Stimulated activated CD4-positive, alpha-beta T cell treated with anti-CD3 and anti-CD28 coated beads, TNF-alpha, amount 100 ng/mL, for 1 hour (primary cell): ENCODE measurements around the gene CD82.
"Not testable (repeated sequence)": the region's sequence is repeated elsewhere in the genome, so short reads cannot be mapped to it uniquely, and the experiment has no call there.

ENCODE experiments used
- DNase-seq, 3 donors: peaks; one replicate each; pipeline ENCODE4 v3.0.0-alpha.2; 2020; ENCODE audit warnings: low read depth in 3 of 3, low spot score in 1 of 3

The CD82 gene

GRCh38 chr11:44628730-44629700 is 63.6 kb downstream of the CD82 start:
- no peak for DNase-seq

- DNase-seq = no peak
Measured at GRCh38 chr11:44629732-44630345, 64.4 kb downstream of the CD82 start.

GRCh38 chr11:44630511-44631210 is 65.2 kb downstream of the CD82 start:
- no peak for DNase-seq

- no peak for DNase-seq
Measured at GRCh38 chr11:44631831-44632230, 66.4 kb downstream of the CD82 start.

- no peak for DNase-seq
Measured at GRCh38 chr11:44632466-44633123, 67.1 kb downstream of the CD82 start.

DNA sequence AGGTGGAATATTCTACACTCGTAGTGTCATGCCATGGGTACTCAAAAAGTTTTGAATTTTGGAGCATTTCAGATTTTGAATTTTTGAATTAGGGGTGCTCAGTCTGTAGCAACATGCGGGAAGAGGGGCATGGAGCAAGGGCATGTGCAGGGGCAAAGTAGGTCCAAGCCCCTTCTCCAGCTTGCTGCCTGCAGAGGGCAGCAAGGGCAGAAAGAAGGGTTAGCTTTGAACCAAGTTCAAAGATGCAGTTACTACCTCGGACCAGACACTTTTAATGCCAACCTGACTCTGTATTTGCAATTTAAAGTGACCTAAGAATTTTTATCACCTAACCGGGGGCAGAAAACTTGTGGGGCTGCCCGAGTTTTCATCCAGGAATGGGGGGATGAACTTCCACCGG is 68.2 kb downstream of the CD82 start:
- DNase-seq = no peak

DNA sequence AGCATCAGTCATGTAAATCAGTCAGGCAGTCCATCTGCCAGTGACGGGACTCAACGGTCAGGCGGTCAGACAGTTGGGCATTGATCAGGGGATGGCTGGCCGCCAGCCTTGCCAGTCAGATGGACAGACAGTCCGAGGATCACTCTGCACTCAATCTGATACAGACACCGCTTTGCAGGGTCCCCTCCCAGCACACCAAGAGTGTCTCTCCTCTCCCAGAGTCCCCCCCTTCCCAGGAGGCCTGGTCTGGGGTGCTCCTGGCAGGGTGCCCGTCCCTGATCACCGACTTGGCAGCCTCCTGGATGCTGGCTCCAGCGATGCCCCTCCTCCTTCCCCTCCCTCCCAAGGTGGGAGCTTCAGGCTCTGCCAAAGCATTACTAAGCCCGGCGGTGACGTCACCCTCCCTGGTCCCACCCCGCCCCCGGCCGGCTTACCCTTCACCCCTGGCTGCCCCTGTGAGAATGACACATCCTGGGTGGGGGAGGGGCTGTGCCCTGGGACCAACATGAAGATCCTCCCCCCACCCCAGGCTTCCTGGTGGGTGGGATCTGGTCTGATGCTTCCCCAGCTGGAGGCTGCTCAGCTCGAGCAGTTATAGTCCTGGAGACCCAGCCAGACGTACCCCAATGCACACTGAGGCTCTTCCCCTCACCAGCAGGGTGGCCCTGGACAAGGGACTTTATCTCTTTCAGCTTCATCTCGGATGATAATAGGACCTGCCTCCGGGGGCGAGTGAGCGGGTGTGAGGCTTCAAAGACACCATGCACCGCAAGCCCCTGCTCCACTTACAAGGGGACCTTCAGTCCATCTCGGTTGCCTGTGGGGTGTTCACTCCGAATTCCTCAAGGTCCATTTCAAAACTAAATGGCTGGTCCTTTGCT is 69.2 kb downstream of the CD82 start:
- DNase-seq = no peak

- DNase-seq = no peak
Measured at GRCh38 chr11:44637487-44637886, 72.0 kb downstream of the CD82 start.

DNA sequence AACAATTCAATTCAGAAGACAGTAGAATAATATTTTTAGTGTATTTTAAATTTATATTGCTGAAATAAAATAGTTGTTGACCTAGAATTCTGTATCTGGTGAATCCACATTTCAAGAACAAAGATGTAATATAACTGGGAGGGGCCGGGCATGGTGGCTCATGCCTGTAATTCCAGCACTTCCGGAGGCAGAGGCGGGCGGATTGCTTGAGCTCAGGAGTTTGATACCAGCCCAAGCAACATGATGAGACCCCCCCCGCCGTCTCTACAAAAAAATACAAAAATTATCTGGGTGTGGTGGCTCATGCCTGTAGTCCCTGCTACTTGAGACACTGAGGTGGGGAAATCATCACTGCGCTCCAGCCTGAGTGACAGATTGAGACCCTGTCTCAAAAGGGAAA is 72.6 kb downstream of the CD82 start:
- no peak for DNase-seq

- no peak for DNase-seq
Measured at GRCh38 chr11:44643217-44643616, 77.8 kb downstream of the CD82 start.

DNA sequence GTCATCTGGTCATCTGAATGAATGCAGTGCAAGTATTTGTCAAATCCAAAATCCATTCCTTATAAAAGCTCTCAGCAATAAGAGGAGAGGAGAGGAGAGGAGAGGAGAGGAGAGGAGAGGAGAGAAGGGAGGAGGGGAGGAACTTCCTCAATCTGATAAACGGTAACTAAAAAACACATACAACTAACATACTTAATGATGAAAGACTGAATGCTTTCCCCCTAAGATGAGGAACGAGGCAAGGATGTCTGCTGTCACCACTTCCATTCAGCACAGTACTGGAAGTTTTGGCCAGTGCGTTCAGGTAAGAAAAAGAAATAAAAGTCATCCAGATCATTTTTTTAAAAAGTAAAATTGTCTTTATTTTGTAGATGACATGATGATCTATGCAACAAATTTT is 80.4 kb downstream of the CD82 start:
- no peak for DNase-seq

GRCh38 chr11:44647255-44647955 is 81.9 kb downstream of the CD82 start:
- DNase-seq = not testable (repeated sequence)

- DNase-seq = no peak
Measured at GRCh38 chr11:44648109-44648508, 82.6 kb downstream of the CD82 start.

GRCh38 chr11:44651535-44652155 is 86.2 kb downstream of the CD82 start:
- no peak for DNase-seq

GRCh38 chr11:44652901-44653644 is 87.6 kb downstream of the CD82 start:
- DNase-seq = no peak

- no peak for DNase-seq
Measured at GRCh38 chr11:44654057-44654456, 88.6 kb downstream of the CD82 start.

- DNase-seq = no peak
Measured at GRCh38 chr11:44654596-44654995, 89.1 kb downstream of the CD82 start.

DNA sequence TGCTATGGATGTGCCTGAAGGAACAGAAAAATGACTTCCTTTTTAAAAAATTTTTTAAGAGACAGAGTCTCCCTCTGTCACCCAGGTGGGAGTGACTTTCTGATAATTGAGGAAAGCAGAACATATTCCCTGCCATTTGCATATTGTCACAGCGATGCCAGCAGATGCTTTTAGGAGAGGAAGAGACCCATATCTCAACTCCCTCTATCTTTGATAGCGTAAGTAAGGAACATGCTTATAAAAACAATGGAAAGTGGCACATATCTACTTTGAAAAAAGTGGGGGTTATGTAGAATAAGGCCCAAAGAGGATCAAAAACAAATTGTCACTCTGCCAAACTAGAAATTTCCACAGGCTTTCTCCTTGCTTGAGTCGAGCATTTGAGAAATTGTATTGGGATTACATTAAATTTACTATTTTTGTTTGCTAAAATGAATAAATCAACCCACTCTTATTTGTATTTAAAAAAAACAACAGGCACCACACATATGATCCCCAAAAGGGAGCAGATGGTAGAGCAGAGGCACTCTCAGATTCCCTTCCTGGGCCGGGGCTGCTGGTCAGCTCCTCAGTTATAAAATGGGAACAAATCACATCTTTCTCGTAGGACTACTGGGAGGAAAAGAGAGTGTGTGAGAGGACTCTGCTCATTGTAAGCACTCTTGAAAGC is 92.5 kb downstream of the CD82 start:
- DNase-seq = no peak
